Lung microvascular endothelial cell (primary cell): ENCODE data around the gene C9orf43. TPM values are rescaled to one million over a fixed set of nuclear protein-coding genes. Genes with fewer than 3 reads are reported as not detected.

ENCODE experiments used
- DNase-seq, 2 donors: peaks; one replicate each; pipeline versions ENCODE4 v3.0.0 to v3.0.0-alpha.2; 2010; ENCODE audit warnings: low read depth in 2 of 2
- total RNA-seq: library from RNA; depleted of rRNA; stranded (reverse); fragments of >200 nt; gene quantifications from 2 replicates; pipeline ENCODE4 v1.2.1, GENCODE V29; 2014

C9orf43 gene
- total RNA-seq, 1 donor from 2014 or later: 0.20 TPM

GRCh38 chr9:113464286-113464660 is 53.7 kb downstream of the C9orf43 start:
- DNase-seq: no peak

- no peak for DNase-seq
Observed at GRCh38 chr9:113465599-113466140, 55.1 kb downstream of the C9orf43 start.

- DNase-seq: no peak
Observed at GRCh38 chr9:113467183-113467582, 56.6 kb downstream of the C9orf43 start.

- no peak for DNase-seq
Observed at GRCh38 chr9:113468716-113469448, 58.3 kb downstream of the C9orf43 start.

- no peak for DNase-seq
Observed at GRCh38 chr9:113471143-113471542, 60.6 kb downstream of the C9orf43 start.

- DNase-seq: no peak
Observed at GRCh38 chr9:113471566-113471965, 61.0 kb downstream of the C9orf43 start.

GRCh38 chr9:113472199-113472598 is 61.7 kb downstream of the C9orf43 start:
- no peak for DNase-seq

- no peak for DNase-seq
Observed at GRCh38 chr9:113474360-113475028, 63.9 kb downstream of the C9orf43 start.

- DNase-seq: no peak
Observed at GRCh38 chr9:113475031-113475430, 64.5 kb downstream of the C9orf43 start.

- no peak for DNase-seq
Observed at GRCh38 chr9:113475992-113476391, 65.4 kb downstream of the C9orf43 start.

- DNase-seq: no peak
Observed at GRCh38 chr9:113476511-113476916, 66.0 kb downstream of the C9orf43 start.

GRCh38 chr9:113477058-113477457 is 66.5 kb downstream of the C9orf43 start:
- no peak for DNase-seq

- no peak for DNase-seq
Observed at GRCh38 chr9:113477661-113478060, 67.1 kb downstream of the C9orf43 start.

GRCh38 chr9:113479174-113479621 is 68.7 kb downstream of the C9orf43 start:
- no peak for DNase-seq

Other genes with a start within 250 kb of the C9orf43 start
- 8.3 and 14.7 TPM in 2 replicates for gene FKBP15, start 189.5 kb upstream of the C9orf43 start, total RNA-seq
- 12.4 and 13.7 TPM in 2 replicates for gene SLC31A1, start 189.2 kb upstream of the C9orf43 start, total RNA-seq
- gene CDC26, start 135.2 kb upstream of the C9orf43 start, total RNA-seq: 33.7 and 34.2 TPM in 2 replicates
- 16.3 and 18.3 TPM in 2 replicates for gene PRPF4, start 135.1 kb upstream of the C9orf43 start, total RNA-seq
- not detected in 2 replicates for gene RNF183, start 107.4 kb upstream of the C9orf43 start, total RNA-seq
- 0.20 and 0.22 TPM in 2 replicates for gene WDR31, start 70.5 kb upstream of the C9orf43 start, total RNA-seq
- gene BSPRY, start 61.2 kb upstream of the C9orf43 start, total RNA-seq: not detected in 2 replicates
- 4.4 and 8.9 TPM in 2 replicates for gene HDHD3, start 33.8 kb upstream of the C9orf43 start, total RNA-seq
- 10.9 and 14.1 TPM in 2 replicates for gene ALAD, start 9.5 kb upstream of the C9orf43 start, total RNA-seq
- 33.9 and 34.0 TPM in 2 replicates for gene POLE3, start 72 bp upstream of the C9orf43 start, total RNA-seq
- gene RGS3, start 53.0 kb downstream of the C9orf43 start, total RNA-seq: 126 and 198 TPM in 2 replicates